Measurements from ENCODE around the gene ATP8B1.

GRCh38 chr18:57635003-57635822, 167.9 kb downstream of the ATP8B1 start:
- no peak for TF ChIP-seq CTCF (IDR thresholded peaks at IDR 0.05)
- TF ChIP-seq POLR2A (IDR thresholded peaks at IDR 0.05): no peak

Measured in transverse colon (tissue), 3 donors.